B cell (primary cell): ENCODE measurements around the gene BAIAP3.

Experiments
- EZH2 ChIP-seq: IDR thresholded peaks from 2 replicates; pipeline ENCODE4 v1.6.1; 2012; ENCODE audit warnings: borderline replicate concordance, low read depth, mild to moderate bottlenecking, moderate library complexity, low read length; ENCODE audit not compliant: insufficient read depth, poor library complexity, severe bottlenecking
- TF ChIP-seq, protein P1 (sequence below): fragments of 200-600 bp; IDR thresholded peaks from one replicate; pipeline ENCODE4 v1.8.0; 2022; ENCODE audit warnings: antibody characterized with exemption, mild to moderate bottlenecking

GRCh38 chr16:1333149-1333812 lies at the start of gene BAIAP3:
- TF ChIP-seq, protein P1, sequence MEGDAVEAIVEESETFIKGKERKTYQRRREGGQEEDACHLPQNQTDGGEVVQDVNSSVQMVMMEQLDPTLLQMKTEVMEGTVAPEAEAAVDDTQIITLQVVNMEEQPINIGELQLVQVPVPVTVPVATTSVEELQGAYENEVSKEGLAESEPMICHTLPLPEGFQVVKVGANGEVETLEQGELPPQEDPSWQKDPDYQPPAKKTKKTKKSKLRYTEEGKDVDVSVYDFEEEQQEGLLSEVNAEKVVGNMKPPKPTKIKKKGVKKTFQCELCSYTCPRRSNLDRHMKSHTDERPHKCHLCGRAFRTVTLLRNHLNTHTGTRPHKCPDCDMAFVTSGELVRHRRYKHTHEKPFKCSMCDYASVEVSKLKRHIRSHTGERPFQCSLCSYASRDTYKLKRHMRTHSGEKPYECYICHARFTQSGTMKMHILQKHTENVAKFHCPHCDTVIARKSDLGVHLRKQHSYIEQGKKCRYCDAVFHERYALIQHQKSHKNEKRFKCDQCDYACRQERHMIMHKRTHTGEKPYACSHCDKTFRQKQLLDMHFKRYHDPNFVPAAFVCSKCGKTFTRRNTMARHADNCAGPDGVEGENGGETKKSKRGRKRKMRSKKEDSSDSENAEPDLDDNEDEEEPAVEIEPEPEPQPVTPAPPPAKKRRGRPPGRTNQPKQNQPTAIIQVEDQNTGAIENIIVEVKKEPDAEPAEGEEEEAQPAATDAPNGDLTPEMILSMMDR: no peak
- no peak for TF ChIP-seq EZH2
